ENCODE results near the gene ASAP3. TPM values are rescaled to one million over a fixed set of nuclear protein-coding genes. Genes with fewer than 3 reads are reported as not detected.
A peak's percentile ranks its signal among the peaks of the same experiment; 100 is the strongest.
"Not testable (repeated sequence)": the region's sequence is repeated elsewhere in the genome, so short reads cannot be mapped to it uniquely, and the experiment has no call there.

ASAP3 gene
- polyA plus RNA-seq, 1 donor, result 57.1 TPM

DNA sequence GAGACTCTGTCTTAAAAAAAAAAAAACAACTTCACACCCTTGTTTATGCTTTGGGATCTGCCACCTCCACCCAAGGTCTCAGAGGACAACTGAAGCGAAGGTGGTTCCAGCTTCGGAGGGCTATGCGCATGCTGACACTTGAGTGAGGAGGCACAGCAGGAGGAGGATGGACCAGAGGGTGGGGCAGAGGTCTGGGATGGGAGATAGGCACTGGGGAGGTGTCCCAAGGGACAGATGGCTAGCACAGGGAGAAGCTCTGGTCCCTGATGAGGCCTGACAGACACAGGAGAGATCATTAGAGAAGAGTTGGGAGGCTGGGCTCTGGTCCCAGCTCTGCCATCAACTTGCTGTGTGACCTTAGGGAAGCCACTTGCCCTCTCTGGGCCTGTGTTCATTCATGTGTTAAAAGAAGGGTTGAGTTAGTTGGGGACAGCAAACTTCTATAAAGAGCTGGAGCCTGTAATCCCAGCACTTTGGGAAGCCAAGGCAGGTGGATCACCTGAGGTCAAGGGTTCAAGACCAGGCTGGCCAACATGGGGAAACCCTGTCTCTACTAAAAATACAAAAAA, 30.2 kb upstream of the ASAP3 start:
- DNase-seq, result no peak

GRCh38 chr1:23509896-23510295, 25.9 kb upstream of the ASAP3 start:
- DNase-seq, result no peak

DNA sequence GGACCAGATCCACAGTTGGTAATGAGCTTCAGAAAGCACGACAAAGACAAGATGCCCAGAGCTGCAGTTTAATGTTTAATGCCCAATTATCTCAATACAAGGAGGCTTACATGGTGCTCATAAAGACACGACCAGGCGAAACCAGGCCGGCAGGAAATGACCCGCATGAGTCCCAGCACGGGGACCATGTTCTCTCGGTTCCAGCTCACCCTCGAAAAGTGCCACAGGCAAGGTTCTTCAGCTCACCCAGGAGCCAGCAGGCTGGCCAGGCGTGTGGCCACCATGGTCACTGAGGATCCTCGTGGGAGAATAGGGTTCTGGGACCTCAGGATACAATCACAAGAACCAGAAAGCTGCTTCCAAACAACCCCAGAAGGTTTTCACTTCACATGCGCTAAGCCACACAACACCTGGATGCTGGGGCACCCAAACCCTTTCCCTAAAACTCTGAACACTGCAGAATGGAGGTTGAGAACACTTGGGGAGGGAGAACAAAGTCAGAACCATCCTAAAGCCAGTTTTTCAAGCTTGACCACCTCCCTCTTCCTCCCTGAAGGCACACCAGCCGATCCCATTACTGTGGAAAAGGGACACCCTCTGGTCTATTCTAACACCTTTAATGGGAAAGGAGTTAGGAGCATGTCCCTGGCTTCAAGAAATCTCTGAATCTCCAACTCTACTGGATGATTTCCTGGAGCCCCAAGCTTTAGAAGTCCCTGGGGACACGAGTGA, 22.6 kb upstream of the ASAP3 start:
- no peak for DNase-seq

DNA sequence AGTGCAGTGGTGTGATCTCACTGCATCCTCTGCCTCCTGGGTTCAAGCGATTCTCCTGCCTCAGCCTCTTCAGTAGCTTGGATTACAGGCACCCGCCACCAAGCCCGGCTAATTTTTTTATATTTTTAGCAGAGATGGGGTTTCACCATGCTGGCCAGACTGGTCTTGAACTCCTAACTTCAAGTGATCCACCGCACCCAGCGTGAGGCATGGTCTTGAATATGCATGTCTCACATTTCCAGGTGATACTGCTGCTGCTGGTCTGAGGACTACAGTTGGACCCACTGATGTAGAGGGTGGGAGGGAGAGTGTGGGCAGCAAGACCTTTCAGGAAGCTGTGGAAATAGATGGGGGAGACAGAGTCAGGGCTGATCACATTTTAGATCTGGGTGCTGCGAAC, 21.9 kb upstream of the ASAP3 start:
- DNase-seq, result no peak

DNA sequence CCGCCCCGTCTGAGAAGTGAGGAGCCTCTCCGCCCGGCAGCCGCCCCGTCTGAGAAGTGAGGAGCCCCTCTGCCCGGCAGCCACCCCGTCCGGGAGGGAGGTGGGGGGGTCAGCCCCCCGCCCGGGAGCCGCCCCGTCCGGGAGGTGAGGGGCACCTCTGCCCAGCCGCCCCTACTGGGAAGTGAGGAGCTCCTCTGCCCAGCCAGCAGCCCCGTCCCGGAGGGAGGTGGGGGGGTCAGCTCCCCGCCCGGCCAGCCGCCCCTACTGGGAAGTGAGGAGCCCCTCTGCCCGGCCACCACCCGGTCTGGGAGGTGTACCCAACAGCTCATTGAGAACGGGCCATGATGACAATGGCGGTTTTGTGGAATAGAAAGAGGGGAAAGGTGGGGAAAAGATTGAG, 20.2 kb upstream of the ASAP3 start:
- DNase-seq, result not testable (repeated sequence)

- DNase-seq, result no peak
Measured at GRCh38 chr1:23502951-23503350, 19.0 kb upstream of the ASAP3 start.

GRCh38 chr1:23500466-23500865, 16.5 kb upstream of the ASAP3 start:
- no peak for DNase-seq

GRCh38 chr1:23497777-23498439, 13.9 kb upstream of the ASAP3 start:
- DNase-seq, result no peak

DNA sequence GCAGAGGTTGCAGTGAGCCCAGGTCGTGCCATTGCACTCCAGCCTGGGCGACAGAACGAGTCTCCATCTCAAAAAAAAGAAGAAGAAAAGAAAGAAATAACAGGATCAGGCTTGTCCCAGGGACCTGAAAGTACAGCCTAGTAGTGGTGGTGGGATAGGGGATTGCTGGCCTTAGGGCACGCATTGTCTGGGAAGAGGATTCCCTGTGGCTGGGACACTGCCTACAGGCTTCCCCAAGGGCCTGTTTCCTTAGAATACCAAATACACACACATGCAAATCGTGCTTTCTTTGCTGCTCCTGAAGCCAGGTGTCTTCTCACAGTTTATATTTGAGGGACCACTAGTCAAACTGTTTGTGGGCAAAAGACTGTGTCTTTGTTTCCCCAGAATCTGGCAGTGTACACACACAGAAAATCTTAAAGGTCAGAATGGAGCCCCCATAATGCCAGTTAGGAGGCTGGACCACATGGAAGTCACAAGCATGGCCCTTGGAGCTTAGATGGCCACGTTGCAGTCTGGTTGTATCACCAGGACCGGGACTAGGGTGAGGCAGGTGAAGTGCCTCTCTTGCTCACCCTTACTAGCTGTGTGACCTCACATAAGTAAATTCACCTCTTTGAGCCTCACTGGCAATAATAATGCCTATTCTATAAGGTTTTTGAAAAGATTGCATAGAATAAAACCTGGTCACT, 12.7 kb upstream of the ASAP3 start:
- DNase-seq, result no peak

GRCh38 chr1:23494836-23495235, 10.9 kb upstream of the ASAP3 start:
- not testable (repeated sequence) for DNase-seq

DNA sequence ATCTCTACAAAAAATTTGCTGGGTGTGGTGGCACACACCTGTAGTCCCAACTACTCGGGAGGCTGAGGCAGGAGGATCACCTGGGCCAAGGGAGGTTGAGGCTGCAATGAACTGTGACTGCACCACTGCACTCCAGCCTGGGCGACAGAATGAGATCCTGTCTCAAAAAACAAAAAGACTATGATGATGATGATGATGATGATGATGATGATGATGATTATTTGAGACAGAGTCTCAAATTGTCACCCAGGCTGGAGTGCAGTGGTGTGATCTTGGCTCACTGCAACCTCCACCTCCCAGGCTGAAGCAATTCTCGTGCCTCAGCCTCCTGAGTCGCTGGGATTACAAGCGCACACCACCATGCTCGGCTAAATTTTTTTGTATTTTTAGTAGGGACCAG, 8.8 kb upstream of the ASAP3 start:
- DNase-seq, result not testable (repeated sequence)

DNA sequence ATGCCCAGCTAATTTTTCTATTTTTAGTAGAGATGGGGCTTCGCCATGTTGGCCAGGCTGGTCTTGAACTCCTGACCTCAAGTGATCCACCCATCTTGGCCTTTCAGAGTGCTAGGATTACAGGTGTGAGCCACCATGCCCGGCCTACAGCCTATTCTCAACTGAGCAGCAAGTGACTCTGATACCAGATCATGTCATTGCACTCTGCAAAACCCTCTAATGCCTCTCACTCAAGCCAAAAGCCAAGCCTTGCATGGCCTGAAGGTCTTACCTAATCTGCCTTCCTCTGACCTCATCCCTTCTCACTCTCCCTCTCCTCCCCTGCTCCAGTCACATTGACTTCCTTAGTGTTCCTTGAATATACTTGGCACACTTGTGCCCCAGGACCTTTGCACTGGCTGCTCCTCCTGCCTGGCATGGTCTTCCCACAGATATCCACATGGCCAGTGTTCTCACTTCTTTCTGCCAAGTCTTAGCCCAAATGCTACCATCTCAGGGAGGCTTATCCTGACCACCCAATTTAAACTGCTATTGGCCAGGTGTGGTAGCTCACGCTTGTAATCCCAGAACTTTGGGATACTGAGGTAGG, 8.2 kb upstream of the ASAP3 start:
- no peak for DNase-seq

GRCh38 chr1:23489842-23490241, 5.9 kb upstream of the ASAP3 start:
- DNase-seq, result no peak

DNA sequence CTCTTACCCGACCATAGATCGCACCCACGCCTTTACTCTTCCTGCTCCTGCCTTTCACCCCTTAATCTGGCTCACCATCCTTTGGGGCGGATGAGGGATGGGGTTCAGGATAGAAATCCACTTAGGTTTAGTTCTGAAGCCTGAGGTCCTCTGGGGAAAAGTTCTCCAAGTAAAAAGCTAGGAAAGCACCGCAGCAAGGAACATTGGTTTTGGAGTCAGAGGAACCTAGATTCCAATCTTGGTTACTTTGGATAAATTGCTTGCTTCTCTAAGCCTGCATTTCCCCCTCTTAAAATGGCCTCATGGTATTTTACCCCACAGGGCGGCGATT, 988 bp upstream of the ASAP3 start:
- no peak for DNase-seq

- DNase-seq, result peak; percentile 95
Measured at GRCh38 chr1:23484253-23485001, 448 bp upstream of the ASAP3 start.

- no peak for DNase-seq
Measured at GRCh38 chr1:23481904-23482303, 2.1 kb downstream of the ASAP3 start.

GRCh38 chr1:23481026-23481597, 2.9 kb downstream of the ASAP3 start:
- no peak for DNase-seq

- DNase-seq, result no peak
Measured at GRCh38 chr1:23480187-23481025, 3.6 kb downstream of the ASAP3 start.

GRCh38 chr1:23479666-23479941, 4.4 kb downstream of the ASAP3 start:
- DNase-seq, result no peak

DNA sequence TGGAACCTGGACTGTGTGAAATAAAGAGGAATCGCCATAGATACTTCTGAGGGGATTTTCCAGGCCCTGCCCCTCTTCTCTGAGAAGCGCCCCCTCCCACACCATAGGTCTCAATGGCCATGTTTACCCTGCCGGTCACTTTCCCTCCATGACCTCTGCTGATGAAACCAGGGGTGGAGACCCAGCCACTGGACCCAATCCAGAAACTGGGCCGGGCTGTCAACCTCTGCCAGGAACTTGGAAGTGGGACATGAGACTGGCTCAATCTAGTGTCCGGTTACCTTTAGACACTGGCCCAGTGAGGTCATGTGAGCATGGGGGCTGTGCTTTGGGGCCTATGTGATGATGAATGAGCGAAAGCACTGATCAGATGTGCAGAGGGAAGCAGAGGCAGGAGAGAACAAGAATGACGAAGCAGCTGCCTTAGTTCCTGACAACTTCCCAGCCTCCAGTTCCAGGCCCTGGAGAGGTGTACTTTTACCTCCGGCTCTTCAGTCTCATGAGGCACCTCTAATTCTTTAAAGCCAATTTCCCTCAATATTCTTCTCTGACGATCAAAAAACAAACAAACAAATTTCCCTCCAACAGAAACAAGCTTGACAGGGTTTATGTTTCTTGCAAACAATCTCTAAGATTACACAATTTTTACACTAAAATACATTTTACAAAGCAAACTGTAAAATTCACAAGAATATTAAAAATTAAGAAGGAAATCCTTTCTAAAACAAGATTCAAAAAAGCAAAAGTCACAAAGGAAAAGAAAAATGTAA, 4.9 kb downstream of the ASAP3 start:
- DNase-seq, result peak; percentile 56
